Vagina (tissue), 2 donors: ENCODE results near the gene HADHA. TPM values are rescaled to one million over a fixed set of nuclear protein-coding genes. Genes with fewer than 3 reads are reported as not detected.

Experiments
- DNase-seq, 2 donors: peaks; one replicate each; pipeline ENCODE4 v3.0.0-alpha.2; 2017; ENCODE audit errors: extremely low spot score in 2 of 2
- H3K27ac ChIP-seq: fragments of 200-600 bp; sonication (generic); one replicate; pipeline ENCODE4 v1.5.1; 2019
- H3K27me3 ChIP-seq: fragments of 200-600 bp; sonication (generic); one replicate; pipeline ENCODE4 v1.5.1; 2019
- H3K36me3 ChIP-seq, 2 donors: fragments of 200-600 bp; sonication (generic); one replicate each; pipeline ENCODE4 v1.5.1; 2017 to 2019
- H3K4me1 ChIP-seq: fragments of 200-600 bp; sonication (generic); one replicate; pipeline ENCODE4 v1.5.1; 2019
- H3K4me3 ChIP-seq, 2 donors: fragments of 200-600 bp; sonication (generic); 1 replicate in 1 of 2; 2 replicates in 1 of 2; pipeline ENCODE4 v1.5.1; 2016 to 2019
- H3K9me3 ChIP-seq: fragments of 200-600 bp; sonication (generic); one replicate; pipeline ENCODE4 v1.5.1; 2019
- POLR2A ChIP-seq, 2 donors: fragments of 450-650 bp; IDR thresholded peaks; one replicate each; pipeline ENCODE4 v1.6.1; 2017; ENCODE audit warnings: antibody characterized with exemption in 2 of 2, mild to moderate bottlenecking in 2 of 2, moderate library complexity in 2 of 2
- POLR2AphosphoS5 ChIP-seq, 2 donors: sonication (generic); formaldehyde crosslinking; IDR thresholded peaks; one replicate each; pipeline ENCODE4 v1.9.0; 2017; ENCODE audit warnings: antibody characterized with exemption in 2 of 2, mild to moderate bottlenecking in 2 of 2, low read depth in 1 of 2; ENCODE audit not compliant: insufficient read depth in 1 of 2
- intact Hi-C: fragments of 100-400 bp; cut with DNase I; formaldehyde crosslinking; loops from one replicate; pipeline ENCODE4 v1.15.1; 2023
- total RNA-seq: library from RNA; depleted of rRNA; stranded (reverse); fragments of >200 nt; gene quantifications from one replicate; pipeline ENCODE4 v1.2.3, GENCODE V29; 2016
- TF ChIP-seq, protein P1 (sequence below), 3 experiments: fragments of 450-650 bp in 2 of 3; fragments of 200-600 bp in 1 of 3; sonication (generic) in 1 of 3; IDR thresholded peaks; one replicate each; pipeline ENCODE4 v1.5.1; 2017 to 2019; ENCODE audit warnings: antibody characterized with exemption in 3 of 3, mild to moderate bottlenecking in 2 of 3, moderate library complexity in 2 of 3

Gene HADHA
- total RNA-seq, 1 donor from 2014 or later, result 124 TPM

DNA sequence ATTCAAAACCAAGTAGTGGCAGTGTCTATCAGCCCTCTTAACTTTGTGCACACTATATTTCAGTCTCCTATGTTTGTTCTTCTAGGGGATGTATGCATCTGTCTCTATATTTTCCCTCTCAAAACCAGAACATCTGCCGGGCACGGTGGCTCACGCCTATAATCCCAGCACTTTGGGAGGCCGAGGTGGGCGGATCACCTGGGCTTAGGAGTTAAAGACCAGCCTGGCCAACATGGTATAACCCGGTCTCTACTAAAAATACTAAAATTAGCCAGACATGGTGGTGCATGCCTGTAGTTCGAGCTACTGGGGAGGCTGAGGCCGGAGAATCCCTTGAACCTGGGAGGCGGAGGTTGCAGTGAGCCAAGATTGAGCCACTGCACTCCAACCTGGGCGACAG is 81.5 kb downstream of the HADHA start:
- Histone ChIP-seq H3K27me3 (no peaks in the 10 kb centered on the region), H3K27ac (no peak overlapping the region), H3K4me1 (no peaks in the 10 kb centered on the region), H3K36me3 (no peaks in the 10 kb centered on the region), H3K9me3 (no peaks in the 10 kb centered on the region), H3K4me3 (no peak overlapping the region)
- intact Hi-C loops, result no loop called here
- TF ChIP-seq POLR2A (IDR thresholded peaks at IDR 0.05) (no peak), POLR2AphosphoS5 (IDR thresholded peaks at IDR 0.05; ENCODE audit: insufficient read depth in 1 of 2, low read depth in 1 of 2) (no peak)
- TF ChIP-seq, protein P1, sequence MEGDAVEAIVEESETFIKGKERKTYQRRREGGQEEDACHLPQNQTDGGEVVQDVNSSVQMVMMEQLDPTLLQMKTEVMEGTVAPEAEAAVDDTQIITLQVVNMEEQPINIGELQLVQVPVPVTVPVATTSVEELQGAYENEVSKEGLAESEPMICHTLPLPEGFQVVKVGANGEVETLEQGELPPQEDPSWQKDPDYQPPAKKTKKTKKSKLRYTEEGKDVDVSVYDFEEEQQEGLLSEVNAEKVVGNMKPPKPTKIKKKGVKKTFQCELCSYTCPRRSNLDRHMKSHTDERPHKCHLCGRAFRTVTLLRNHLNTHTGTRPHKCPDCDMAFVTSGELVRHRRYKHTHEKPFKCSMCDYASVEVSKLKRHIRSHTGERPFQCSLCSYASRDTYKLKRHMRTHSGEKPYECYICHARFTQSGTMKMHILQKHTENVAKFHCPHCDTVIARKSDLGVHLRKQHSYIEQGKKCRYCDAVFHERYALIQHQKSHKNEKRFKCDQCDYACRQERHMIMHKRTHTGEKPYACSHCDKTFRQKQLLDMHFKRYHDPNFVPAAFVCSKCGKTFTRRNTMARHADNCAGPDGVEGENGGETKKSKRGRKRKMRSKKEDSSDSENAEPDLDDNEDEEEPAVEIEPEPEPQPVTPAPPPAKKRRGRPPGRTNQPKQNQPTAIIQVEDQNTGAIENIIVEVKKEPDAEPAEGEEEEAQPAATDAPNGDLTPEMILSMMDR (IDR thresholded peaks at IDR 0.05), result no peak
- DNase-seq, result no peak

DNA sequence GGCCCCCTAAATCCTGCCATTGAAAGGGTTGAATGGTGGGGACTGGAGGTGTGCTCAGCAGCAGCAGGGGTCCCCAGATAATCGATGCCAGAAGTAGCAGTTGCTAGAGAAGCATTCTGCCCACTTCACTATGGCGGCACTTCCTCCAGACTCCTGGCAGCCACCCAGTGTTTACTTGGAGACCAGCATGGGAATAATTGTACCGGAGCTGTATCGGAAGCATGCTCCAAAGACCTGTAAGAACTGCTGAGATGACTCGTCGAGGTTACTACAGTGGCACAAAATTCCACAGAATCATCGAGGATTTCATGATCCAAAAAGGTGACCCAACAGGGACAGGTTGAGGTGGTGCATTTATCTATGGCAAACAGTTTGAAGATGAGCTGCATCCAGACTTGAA is 82.5 kb downstream of the HADHA start:
- no peak for TF ChIP-seq POLR2AphosphoS5 (IDR thresholded peaks at IDR 0.05; ENCODE audit: insufficient read depth in 1 of 2, low read depth in 1 of 2)
- TF ChIP-seq POLR2A (IDR thresholded peaks at IDR 0.05), result no peak
- TF ChIP-seq, protein P1 (IDR thresholded peaks at IDR 0.05), result no peak
- no peak for DNase-seq
- Histone ChIP-seq H3K27ac (no peak overlapping the region), H3K36me3 (no peaks in the 10 kb centered on the region), H3K4me1 (no peaks in the 10 kb centered on the region), H3K9me3 (no peaks in the 10 kb centered on the region), H3K4me3 (no peak overlapping the region), H3K27me3 (no peaks in the 10 kb centered on the region)
- intact Hi-C loops, result no loop called here

DNA sequence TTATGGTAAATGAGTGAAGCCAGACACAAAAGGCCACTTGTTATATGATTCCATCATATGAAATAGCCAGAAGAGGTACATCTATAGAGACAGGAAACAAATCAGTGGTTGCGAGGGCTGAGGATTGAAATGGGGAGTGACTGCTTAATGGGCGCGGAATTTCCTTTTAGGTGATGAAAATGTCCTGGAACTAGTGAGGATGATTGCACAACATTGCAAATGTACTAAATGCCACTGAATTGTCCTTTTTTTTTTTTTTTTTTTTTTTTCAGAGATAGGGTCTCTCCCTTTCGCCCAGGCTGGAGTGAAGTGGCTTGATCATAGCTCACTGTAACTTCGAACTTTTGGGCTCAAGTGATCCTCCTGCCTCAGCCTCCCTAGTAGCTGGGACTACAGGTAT is 86.9 kb downstream of the HADHA start:
- no peak for DNase-seq
- intact Hi-C loops, result no loop called here

DNA sequence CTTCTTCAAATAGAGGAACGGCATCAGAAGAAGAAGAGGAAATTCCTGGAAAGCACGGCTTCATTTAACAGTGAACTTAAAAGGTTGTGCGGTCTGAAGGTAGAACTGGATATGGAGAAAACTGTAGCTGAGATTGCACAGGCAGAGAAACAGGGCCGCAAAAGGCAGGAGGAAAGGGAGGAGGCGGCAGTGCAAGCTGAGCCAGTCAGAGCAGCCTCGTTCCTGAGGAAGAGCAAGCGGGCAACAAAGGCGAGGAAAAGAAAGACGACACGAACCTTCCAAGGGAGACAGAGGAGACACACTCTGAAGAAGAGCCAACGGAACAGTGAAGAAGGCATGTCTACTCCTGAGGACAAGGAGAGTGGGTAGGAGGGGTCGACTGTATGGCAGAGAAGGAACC is 94.2 kb downstream of the HADHA start:
- intact Hi-C loops, result no loop called here
- Histone ChIP-seq H3K4me3 (no peak overlapping the region), H3K27ac (no peak overlapping the region), H3K9me3 (no peaks in the 10 kb centered on the region), H3K4me1 (no peaks in the 10 kb centered on the region), H3K36me3 (no peaks in the 10 kb centered on the region), H3K27me3 (no peaks in the 10 kb centered on the region)
- no peak for DNase-seq
- TF ChIP-seq, protein P1 (IDR thresholded peaks at IDR 0.05), result no peak
- TF ChIP-seq POLR2A (IDR thresholded peaks at IDR 0.05) (no peak), POLR2AphosphoS5 (IDR thresholded peaks at IDR 0.05; ENCODE audit: insufficient read depth in 1 of 2, low read depth in 1 of 2) (no peak)

More for the DNA sequence above, 86.9 kb downstream of the HADHA start:
- Histone ChIP-seq H3K4me1 (no peaks in the 10 kb centered on the region), H3K9me3 (no peaks in the 10 kb centered on the region), H3K27ac (no peak overlapping the region), H3K27me3 (no peaks in the 10 kb centered on the region), H3K4me3 (no peak overlapping the region), H3K36me3 (no peaks in the 10 kb centered on the region)
- TF ChIP-seq POLR2A (IDR thresholded peaks at IDR 0.05) (no peak), POLR2AphosphoS5 (IDR thresholded peaks at IDR 0.05; ENCODE audit: insufficient read depth in 1 of 2, low read depth in 1 of 2) (no peak)
- TF ChIP-seq, protein P1 (IDR thresholded peaks at IDR 0.05), result no peak

DNA sequence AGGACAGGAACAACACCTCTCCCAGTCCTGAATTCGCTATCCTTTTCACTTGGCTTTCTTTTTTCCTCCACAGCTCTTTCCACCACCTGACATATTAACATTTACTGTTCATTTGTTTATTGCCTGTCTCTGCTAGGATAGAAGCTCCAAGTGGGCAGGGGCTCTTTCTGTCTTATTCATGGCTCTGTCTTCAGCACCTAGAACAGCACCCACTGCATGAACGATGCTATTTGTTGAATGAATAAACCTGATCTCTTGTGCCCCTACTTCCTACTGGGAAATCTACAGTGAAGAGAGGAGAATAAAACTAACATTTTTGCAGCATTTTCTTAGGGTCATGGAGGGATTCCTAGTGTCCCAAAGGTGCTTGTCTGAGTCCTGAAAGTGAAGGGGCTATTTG is 95.9 kb downstream of the HADHA start:
- DNase-seq, result no peak
- no peak overlapping the region for H3K4me3 ChIP-seq
- TF ChIP-seq POLR2AphosphoS5 (IDR thresholded peaks at IDR 0.05; ENCODE audit: insufficient read depth in 1 of 2, low read depth in 1 of 2) (no peak), POLR2A (IDR thresholded peaks at IDR 0.05) (no peak)
- TF ChIP-seq, protein P1 (IDR thresholded peaks at IDR 0.05), result no peak
- H3K27ac ChIP-seq, result no peak overlapping the region
- no peaks in the 10 kb centered on the region for H3K9me3 ChIP-seq
- no peaks in the 10 kb centered on the region for H3K36me3 ChIP-seq
- no peaks in the 10 kb centered on the region for H3K4me1 ChIP-seq
- H3K27me3 ChIP-seq, result no peaks in the 10 kb centered on the region
- intact Hi-C loops, result loop anchor here (10.0 kb wide), 1 partner anchor 194 kb away; no protein-coding TSS in a partner anchor
